ENCODE data around the gene GALNT2. TPM values are rescaled to one million over a fixed set of nuclear protein-coding genes. Genes with fewer than 3 reads are reported as not detected.

GALNT2 gene
- total and polyA plus RNA-seq, 9 of the 15 experiments (the other 6 are each of a cell fraction or from before 2014, with no cell fraction given), result 1.6 to 106 (median 51.9) TPM

DNA sequence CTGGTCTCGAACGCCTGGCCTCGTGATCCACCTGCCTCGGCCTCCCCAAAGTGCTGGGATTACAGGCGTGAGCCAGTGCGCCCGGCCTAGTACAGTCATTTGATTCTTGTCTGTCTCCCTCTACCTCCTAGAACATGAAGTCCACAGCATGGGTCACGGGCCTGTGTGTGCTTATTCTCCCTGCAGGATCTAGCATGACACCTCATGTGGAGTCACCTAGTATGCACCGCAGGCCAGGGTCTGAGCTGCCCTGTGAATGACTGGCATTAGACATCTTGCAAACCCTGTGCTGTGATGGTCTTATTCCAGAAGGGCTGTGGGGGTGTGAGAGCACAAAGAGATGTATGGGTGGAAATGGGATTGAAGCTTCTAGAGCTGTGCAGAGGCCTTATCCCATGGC, 133.2 kb downstream of the GALNT2 start (continued):
- no peak for TF ChIP-seq MYNN (IDR thresholded peaks at IDR 0.05)
- TF ChIP-seq MYNN (CRISPR knock-in tag; IDR thresholded peaks at IDR 0.05), result no peak
- TF ChIP-seq ILF3 (IDR thresholded peaks at IDR 0.05; ENCODE audit: borderline replicate concordance), result no peak

DNA sequence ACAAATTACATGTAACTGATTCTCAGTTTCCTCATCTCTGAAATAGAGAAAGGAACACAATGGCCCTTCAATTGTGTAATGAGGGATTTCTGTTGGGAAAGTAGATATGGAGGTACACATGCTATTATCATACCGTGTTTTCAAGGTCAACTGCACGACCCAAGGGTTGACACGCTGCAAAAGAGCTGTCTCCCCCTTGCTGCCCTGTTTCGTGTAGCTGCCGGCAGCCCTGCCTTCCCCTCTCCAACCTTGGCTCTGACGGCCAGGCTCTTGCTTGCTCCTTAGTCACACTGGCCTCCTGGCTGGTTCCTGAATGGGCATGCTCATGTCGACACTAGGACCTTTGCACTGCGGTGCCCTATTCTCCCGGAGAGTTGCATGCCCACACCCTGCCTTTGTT, 134.4 kb downstream of the GALNT2 start:
- Histone ChIP-seq H3K4me1 (replicated peaks in 1 of 2; ENCODE audit: control insufficient read depth in 2 of 2, insufficient read depth in 2 of 2, low read length in 2 of 2) (peaks cover 19 to 24% of the 10 kb centered on the region in 2 experiments), H4K20me1 (replicated peaks; ENCODE audit: control insufficient read depth, insufficient read depth, low read length) (peaks cover 9% of the 10 kb centered on the region), H3K27ac (ENCODE audit: extremely low read depth, low read depth, low read length) (no peak overlapping the region), H3K9me3 (replicated peaks; ENCODE audit: control insufficient read depth, insufficient read depth, low read depth, low read length) (no peaks in the 10 kb centered on the region), H3K27me3 (ENCODE audit: control insufficient read depth in 2 of 2, insufficient read depth in 2 of 2, low read length in 2 of 2) (no peaks in the 10 kb centered on the region), H3K36me3 (ENCODE audit: control insufficient read depth, insufficient read depth, low read length) (peaks cover 42% of the 10 kb centered on the region), H3K9me1 (ENCODE audit: control insufficient read depth, insufficient read depth, low read length) (peaks cover 7% of the 10 kb centered on the region), H2AFZ (ENCODE audit: low read depth, low read length) (no peak overlapping the region), H3K9ac (ENCODE audit: insufficient read depth in 1 of 2, low read depth in 2 of 2, low read length in 2 of 2) (no peak overlapping the region), H3K79me2 (ENCODE audit: control insufficient read depth, insufficient read depth, low read length) (peaks cover 7% of the 10 kb centered on the region; the same call in 2 of the 3 replicates), H3K4me2 (ENCODE audit: insufficient read depth, low read length) (no peak overlapping the region), H3K4me3 (no peak overlapping the region)
- CTCF ChIA-PET (ENCODE audit: low intra/inter-chr PET ratio), result no interaction called here
- no peak for TF ChIP-seq SAFB (IDR thresholded peaks at IDR 0.05; ENCODE audit: borderline replicate concordance, low read depth, low read length)
- POLR2A ChIA-PET, result interaction anchor here (1.3 to 1.6 kb wide), 3 partner anchors 10 to 34 kb away, joined by 3 to 6 read pairs (median 4); no protein-coding TSS in a partner anchor
- DNase-seq (ENCODE audit: extremely low read depth in 1 of 4, low spot score in 3 of 4), result no peak
- in situ Hi-C loops (cut with MboI) (no loop called here), intact Hi-C loops (cut with micrococcal nuclease) (no loop called here)
- no peak for ATAC-seq
- 77% methylated on average over 9 of the region's 9 CpGs for WGBS (ENCODE audit: insufficient coverage, low coverage, missing lambda C conversion rate)
- BruUV-seq (replicated peaks), result no TSS peak
- no peak for FAIRE-seq

DNA sequence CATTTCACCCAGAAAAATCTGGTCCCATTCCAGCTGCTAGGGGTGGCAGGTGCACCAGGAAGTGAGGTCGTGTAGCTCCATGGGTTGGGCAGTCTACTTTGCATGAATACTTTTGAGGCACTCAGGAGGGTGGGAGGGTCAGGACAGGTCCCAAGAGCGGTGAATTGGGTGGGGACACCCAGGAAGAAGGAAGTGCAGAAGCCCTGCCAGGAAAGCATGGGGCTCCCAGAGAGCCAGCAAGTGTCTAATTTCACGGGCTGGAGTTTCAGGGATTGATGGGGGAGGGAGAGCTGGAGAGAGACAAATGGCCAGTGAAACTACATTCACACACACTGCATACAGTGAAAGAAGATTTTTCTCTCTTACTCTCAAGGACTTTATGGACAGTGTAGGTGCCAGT, 137.8 kb downstream of the GALNT2 start:
- DNase-seq (ENCODE audit: extremely low read depth in 1 of 4, low spot score in 3 of 4) (peak in 2 of 4 experiments; percentile 14 to 26), FAIRE-seq (no peak), ATAC-seq (peak; percentile 17)
- no peak overlapping the region for H3K4me3 ChIP-seq
- no TSS peak for BruUV-seq (replicated peaks)
- H3K79me2 ChIP-seq (ENCODE audit: control insufficient read depth, insufficient read depth, low read length), result peaks cover 28% of the 10 kb centered on the region
- H3K4me2 ChIP-seq (ENCODE audit: insufficient read depth, low read length), result no peak overlapping the region
- no peak overlapping the region for H3K27ac ChIP-seq (ENCODE audit: extremely low read depth, low read depth, low read length)
- peaks cover 11% of the 10 kb centered on the region; the same call in 1 of the 2 replicates for H4K20me1 ChIP-seq (replicated peaks; ENCODE audit: control insufficient read depth, insufficient read depth, low read length)
- 19% methylated on average over 3 of the region's 3 CpGs for WGBS (ENCODE audit: insufficient coverage, low coverage, missing lambda C conversion rate)
- H3K9me3 ChIP-seq (replicated peaks; ENCODE audit: control insufficient read depth, insufficient read depth, low read depth, low read length), result no peaks in the 10 kb centered on the region
- peaks cover 12% of the 10 kb centered on the region for H3K9me1 ChIP-seq (ENCODE audit: control insufficient read depth, insufficient read depth, low read length)
- no peak overlapping the region for H2AFZ ChIP-seq (ENCODE audit: low read depth, low read length)
- H3K4me1 ChIP-seq (replicated peaks in 1 of 2; ENCODE audit: control insufficient read depth in 2 of 2, insufficient read depth in 2 of 2, low read length in 2 of 2), result peaks cover 17 to 36% of the 10 kb centered on the region in 2 experiments
- TF ChIP-seq BRCA1 (IDR thresholded peaks at IDR 0.05), result no peak
- no peak for TF ChIP-seq BRCA1 (CRISPR knock-in tag; IDR thresholded peaks at IDR 0.05)
- no peak for TF ChIP-seq HDAC1 (IDR thresholded peaks at IDR 0.05)
- TF ChIP-seq PHB2 (IDR thresholded peaks at IDR 0.05; ENCODE audit: low read depth), result no peak
- peak; percentile 28; the same call in 1 of the 2 replicates for TF ChIP-seq SPI1 (IDR thresholded peaks at IDR 0.05; ENCODE audit: borderline replicate concordance, low read depth, low read length)
- TF ChIP-seq PTTG1 (tag; IDR thresholded peaks at IDR 0.05; ENCODE audit: low read depth), result no peak
- TF ChIP-seq ZNF224 (CRISPR knock-in tag; IDR thresholded peaks at IDR 0.05), result no peak
- TF ChIP-seq MYC (IDR thresholded peaks at IDR 0.05; ENCODE audit: low read depth, low read length), result no peak
- no peak for TF ChIP-seq MYC (CRISPR knock-in tag; IDR thresholded peaks at IDR 0.05; ENCODE audit: borderline replicate concordance, low read depth)
- intact Hi-C loops (cut with micrococcal nuclease) (no loop called here), in situ Hi-C loops (cut with MboI) (no loop called here)
- POLR2A ChIA-PET, result interaction anchor here (0.6 to 3.7 kb wide), 11 partner anchors 9 to 809 kb away, joined by 3 to 17 read pairs (median 4); partner anchors contain the start of gene COG2
- peaks cover 67% of the 10 kb centered on the region for H3K36me3 ChIP-seq (ENCODE audit: control insufficient read depth, insufficient read depth, low read length)
- peak overlapping the region in 1 of 2 experiments; percentile 61; a peak in 1 of 4 replicates for H3K9ac ChIP-seq (ENCODE audit: insufficient read depth in 1 of 2, low read depth in 2 of 2, low read length in 2 of 2)
- H3K27me3 ChIP-seq (ENCODE audit: control insufficient read depth in 2 of 2, insufficient read depth in 2 of 2, low read length in 2 of 2), result no peaks in the 10 kb centered on the region
- CTCF ChIA-PET (ENCODE audit: low intra/inter-chr PET ratio), result no interaction called here

All from K562 (cell line).